GM12891 (cell line): ENCODE data around the gene MAPK13.

Experiments
- POLR2A ChIP-seq: IDR thresholded peaks from 2 replicates; pipeline ENCODE4 v1.6.1; 2011; ENCODE audit warnings: low read depth, low read length, control low read depth
- SPI1 ChIP-seq: IDR thresholded peaks from 2 replicates; pipeline ENCODE4 v1.6.1; 2011; ENCODE audit warnings: low read depth, low read length, control low read depth

GRCh38 chr6:36111526-36111925, 18.8 kb upstream of the MAPK13 start:
- TF ChIP-seq SPI1 (no peak), POLR2A (no peak)
